Activated CD4-positive, CD25-positive, alpha-beta regulatory T cell treated with anti-CD3 and anti-CD28 coated beads, Interleukin-2, amount 50 U/mL, for 24 hours (primary cell): Measurements from ENCODE around the gene OR2M3.
"Not testable (repeated sequence)": the region's sequence is repeated elsewhere in the genome, so short reads cannot be mapped to it uniquely, and the experiment has no call there.

Experiments used
- ATAC-seq, 2 donors: fragments of 150-1000 bp; cut with Tn5 transposase; one replicate each; pipeline ENCODE4 v1.10.0; 2021; ENCODE audit warnings: mild to moderate bottlenecking in 1 of 2, moderate library complexity in 1 of 2

The OR2M3 gene, protein sequence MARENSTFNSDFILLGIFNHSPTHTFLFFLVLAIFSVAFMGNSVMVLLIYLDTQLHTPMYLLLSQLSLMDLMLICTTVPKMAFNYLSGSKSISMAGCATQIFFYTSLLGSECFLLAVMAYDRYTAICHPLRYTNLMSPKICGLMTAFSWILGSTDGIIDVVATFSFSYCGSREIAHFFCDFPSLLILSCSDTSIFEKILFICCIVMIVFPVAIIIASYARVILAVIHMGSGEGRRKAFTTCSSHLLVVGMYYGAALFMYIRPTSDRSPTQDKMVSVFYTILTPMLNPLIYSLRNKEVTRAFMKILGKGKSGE

DNA sequence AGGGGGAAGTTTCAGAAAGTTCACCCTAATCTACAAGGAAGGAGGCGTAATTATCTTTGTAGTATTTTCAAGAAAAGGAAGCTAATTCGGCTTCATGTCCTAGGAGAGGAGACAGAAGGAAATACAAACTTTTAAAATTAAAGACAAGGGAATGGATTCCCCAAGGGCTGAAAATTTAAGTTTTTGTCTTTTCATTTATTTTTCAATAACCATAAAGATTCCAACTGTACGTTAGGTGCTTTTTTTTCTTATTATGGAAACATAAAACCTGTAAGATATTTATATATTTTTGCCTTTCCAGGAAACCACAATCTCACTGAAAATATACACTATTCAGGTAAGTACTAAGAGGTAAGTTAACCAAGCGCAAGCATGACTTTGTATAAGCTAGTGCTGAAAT lies at the start of gene OR2M3:
Gene OR2M3, plus strand, starts transcription at position 301 of the 400 bp plus-strand sequence. CDS start 5,803 bp downstream, outside the sequence.
- ATAC-seq: no peak

DNA sequence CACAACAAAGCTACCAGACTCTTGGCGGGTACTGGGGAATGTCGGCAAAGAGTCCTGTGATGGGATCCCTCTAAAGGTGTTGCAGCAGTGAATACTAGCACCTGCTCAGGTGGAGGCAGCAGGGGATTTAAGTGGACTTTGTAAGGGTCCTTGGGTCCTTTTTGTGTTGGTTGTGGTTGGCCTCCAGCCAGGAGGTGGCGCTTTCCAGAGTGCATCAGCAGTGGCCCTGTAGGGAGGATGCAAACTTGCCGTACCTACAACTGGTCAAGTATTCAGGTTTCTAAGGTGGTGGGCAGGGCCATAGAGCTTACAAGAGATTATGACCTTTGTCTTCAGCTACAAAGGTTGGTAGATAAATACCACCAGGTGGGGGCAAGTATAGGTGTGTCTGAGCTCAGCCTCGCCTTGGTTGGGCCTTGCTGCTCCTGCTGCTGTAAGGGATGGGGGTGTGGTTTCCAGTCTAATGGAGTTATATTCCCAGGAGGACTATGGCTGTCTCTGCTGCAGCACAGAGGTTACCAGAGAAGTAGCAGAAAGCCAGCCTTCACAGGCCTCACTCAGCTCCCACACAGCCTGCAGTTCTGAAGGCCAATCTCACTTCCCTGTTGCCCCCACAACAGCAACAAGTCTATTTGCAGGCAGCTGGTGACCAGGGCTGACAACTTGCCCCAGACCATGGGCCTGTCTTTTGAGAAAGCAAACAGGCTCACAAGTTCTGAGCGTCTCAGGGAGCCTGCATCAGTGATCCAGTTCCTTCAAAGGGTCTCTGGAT lies 44.8 kb upstream of the OR2M3 start:
- no peak for ATAC-seq

DNA sequence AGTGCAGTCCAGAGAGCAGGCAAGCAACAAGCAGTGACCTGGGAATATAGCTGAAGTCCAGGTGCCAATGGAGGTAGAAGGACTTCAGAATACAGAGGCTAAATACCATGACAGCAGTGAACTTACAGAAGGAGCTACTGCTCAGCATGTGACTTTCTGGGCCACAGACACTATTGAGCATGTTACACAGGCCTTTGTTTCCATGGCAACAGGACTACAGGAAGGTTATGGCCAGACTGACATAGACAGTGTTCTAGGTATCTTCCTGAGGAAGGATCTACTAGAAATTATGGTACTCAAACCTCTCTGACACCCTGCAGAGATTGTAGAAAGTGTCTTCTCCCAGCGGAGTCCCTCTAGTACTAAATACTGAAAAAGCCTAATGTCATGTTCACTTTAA lies 41.1 kb upstream of the OR2M3 start:
- no peak for ATAC-seq

DNA sequence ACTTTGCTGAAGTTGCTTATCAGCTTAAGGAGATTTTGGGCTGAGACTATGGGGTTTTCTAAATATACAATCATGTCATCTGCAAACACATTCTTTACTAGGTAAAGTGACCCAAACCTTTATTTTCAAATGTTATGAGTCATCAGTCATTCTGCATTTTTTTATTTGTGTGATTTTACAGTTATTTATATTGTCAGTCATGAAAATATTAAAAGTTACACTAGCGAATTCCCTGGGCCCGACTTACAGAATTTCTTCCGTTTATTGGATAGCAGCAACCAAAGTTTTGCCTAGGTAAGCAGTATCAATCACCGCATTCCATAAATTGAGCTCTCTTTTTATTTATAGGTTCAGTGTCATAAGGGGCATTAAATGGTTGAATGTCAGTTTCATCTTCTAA lies 38.3 kb upstream of the OR2M3 start:
- no peak for ATAC-seq

DNA sequence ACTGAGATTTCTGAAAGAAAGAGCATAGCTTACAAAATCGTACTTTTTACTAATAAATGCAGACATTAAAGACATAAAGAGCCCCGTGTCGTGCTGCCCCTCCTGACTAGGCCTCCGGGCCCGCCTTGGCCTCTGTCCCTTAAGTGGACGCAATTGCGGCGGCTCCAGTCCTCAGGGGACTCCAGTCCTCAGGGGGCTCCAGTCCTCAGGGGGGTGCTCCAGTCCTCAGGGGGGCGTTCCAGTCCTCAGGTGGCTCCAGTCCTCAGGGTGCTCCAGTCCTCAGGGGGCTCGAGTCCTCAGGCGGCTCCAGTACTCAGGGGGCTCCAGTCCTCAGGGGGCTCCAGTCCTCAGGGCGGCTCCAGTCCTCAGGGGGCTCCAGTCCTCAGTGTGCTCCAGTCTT lies 33.0 kb upstream of the OR2M3 start:
- ATAC-seq: no peak

DNA sequence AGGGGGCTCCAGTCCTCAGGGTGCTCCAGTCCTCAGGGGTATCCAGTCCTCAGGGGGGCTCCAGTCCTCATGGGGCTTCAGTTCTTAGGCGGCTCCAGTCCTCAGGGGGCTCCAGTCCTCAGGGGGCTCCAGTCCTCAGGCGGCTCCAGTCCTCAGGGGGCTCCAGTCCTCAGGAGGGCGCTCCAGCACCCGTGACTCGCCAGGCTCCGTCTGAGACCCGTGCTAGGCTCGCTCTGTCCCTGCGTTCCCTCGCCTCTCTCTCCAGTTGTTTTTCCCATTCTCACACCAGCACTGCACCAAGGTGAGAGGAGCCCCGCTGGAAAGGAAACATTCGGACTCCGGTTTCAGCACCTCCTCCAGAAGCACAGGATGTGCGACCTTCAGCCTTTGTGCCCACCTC lies 31.9 kb upstream of the OR2M3 start:
- ATAC-seq: no peak

DNA sequence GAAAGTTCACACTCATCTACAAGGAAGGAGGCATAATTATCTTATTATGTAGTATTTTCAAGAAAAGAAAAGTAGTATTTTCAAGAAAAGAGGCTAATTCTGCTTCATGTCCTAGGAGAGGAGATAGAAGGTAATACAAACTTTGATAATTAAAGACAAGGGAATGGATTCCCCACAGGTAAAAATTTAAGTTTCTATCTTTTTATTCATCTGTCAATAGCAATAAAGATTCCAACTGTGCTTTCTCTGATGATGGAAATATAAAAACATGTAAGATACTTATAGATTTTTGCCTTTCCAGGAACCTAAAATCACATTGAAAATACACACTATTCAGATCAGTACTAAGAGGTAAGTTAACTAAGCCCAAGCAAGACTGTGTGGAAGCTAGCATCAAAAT lies 22.5 kb upstream of the OR2M3 start, which contains the start of gene OR2M2:
Gene OR2M2, plus strand, starts transcription at position 301 of the 400 bp plus-strand sequence. CDS start 5,165 bp downstream, outside the sequence.
- ATAC-seq: no peak

DNA sequence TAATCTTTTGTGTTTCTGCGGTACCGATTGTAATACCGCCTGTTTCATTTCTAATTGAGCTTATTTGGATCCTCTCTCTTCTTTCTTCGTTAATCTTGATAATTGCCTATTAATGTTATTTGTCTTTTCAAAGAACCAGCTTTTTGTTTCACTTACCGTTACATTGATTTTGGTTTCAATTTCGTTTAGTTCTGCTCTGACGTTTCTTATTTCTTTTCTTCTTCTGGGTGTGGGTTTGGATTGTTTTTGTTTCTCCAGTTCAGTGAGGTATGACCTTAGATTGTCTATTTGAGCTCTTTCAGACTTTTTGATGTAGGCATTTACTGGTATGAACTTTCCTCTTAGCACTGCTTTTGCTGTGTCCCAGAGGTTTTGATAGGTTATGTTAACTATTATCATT lies 13.1 kb upstream of the OR2M3 start:
- no peak for ATAC-seq

DNA sequence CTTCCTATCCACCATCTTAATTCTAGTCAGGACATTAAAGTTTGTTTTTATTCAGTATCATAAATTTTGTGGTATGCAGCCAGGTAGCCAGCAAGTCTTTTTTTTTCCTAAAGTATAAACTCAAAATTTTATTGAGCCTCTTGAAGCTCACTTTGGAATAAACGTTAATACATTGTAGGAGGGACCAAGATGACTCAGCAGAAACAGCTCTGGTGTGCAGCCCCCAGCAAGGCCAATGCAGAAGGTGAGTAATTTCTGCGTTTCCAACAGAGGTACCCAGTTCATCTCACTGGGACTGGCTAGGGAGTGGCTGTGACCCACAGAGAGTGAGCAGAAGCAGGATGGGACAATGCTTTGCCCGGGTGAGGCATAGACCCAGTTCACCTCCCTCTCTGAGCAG lies 9.7 kb upstream of the OR2M3 start:
- no peak for ATAC-seq

DNA sequence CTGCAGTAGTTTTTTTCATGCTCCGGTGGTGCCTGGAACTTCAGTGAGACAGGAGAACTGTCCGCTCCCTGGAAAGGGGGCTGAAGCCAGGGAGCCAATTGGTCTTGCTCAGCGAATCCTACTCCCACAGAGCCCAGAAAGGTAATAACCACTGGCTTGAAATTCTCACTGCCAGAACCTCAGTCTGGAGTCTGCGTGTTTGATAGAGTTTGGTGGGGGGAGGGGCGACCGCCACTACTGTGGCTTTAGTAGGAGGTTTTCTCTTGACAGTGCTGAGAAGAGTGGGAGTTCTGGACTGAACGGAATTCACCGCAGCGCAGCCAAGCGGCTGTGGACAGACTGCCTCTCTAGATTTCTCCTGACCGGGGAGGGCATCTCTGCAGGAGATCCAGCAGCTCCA lies 8.0 kb upstream of the OR2M3 start:
- no peak for ATAC-seq

DNA sequence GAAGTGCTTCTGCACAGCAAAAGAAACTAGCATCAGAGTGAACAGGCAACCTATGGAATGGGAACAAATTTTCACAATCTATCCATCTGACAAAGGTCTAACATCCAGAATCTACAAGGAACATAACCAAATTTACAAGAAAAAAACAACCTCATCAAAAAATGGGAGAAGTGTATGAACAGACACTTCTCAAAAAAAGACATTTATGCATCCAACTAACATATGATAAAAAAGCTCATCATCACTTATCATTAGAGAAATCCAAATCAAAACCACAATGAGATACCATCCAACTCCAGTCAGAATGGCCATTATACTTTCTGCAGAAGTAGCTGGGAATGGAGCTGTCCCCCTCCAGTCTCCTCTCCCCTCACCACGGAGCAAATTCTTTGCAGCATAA lies 2.9 kb upstream of the OR2M3 start:
- ATAC-seq: no peak

DNA sequence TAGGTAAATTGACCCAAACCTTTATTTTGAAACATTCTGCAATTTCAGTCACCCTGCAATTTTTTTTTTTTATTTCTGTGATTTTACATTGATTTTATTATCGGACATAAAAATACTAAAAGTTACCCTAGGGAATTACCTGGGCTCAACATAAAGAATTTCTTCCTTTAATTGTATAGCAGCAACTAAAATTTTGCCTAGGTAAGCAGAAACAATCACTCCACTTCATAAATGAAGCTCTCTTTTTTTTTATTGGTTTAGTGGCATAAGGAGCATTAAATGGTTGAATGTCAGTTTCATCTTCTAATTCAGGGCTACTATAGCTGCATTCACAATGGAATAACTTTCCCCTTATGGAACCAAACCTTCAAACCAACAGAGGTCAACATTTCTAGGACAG lies 18.8 kb downstream of the OR2M3 start:
- no peak for ATAC-seq

DNA sequence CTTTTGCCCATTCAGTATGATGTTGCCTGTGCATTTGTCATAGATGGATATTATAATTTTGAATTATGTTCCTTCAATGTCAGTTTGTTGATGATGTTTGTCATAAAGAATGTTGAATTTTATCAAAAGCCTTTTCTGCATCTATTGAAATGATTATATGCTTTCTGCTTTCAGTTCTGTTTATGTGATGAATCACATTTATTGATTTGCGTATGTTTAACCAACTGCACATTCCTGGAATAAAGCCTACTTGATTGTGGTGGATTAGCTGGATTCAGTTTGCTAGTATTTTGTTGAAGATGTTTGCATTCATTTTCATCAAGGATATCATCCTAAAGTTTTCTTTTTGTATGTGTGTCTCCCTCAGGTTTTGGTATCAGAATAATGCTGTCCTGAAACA lies 28.5 kb downstream of the OR2M3 start:
- no peak for ATAC-seq

DNA sequence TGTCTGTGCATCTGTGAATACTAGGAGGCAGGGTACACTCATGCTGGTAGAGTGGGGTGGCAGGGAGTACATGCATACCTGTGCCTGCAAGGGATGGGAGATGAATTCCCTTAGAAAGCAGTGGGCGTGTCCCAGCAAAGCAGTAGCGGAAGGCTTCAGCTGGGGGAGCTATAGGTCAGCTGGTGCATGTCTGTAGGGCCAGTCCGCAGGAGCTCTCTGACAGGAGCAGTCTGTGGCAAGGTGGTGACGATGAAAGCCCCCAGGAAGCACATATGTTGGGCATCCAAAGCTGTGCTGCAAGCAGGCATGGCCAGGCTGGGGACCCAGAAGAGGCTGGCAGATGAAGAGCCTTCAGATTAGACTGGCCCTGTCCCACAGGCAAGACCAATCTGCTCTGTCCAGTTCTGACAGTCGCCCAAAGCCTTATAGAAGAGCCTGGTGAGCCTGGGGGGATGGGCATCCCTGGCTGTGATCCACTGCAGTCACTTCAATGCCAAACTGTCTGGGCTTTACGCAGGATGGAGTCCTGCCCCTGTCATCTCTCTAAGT lies 32.4 kb downstream of the OR2M3 start:
- no peak for ATAC-seq

DNA sequence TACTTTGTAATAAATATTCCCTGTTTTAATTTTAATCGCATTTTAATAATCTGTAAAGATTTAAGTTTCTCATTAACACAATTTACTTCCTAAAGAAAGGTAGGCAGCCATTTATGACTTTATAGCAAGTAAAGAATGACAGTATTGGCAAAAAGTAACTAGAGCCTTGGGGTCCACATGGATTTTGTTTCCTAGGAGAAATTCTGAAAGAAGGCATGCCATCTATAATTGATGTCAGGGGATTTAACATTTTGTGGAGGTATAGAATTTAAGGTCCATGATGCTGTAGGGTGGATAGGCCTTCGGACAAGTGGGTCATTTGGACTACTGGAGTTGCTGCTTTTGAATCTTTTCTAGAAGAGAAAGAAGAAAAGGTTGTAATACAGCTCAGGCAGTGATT lies 34.1 kb downstream of the OR2M3 start, which contains the start of gene OR2M4:
Gene OR2M4, plus strand, starts transcription at position 301 of the 400 bp plus-strand sequence. CDS start 7,512 bp downstream, outside the sequence.
- no peak for ATAC-seq

DNA sequence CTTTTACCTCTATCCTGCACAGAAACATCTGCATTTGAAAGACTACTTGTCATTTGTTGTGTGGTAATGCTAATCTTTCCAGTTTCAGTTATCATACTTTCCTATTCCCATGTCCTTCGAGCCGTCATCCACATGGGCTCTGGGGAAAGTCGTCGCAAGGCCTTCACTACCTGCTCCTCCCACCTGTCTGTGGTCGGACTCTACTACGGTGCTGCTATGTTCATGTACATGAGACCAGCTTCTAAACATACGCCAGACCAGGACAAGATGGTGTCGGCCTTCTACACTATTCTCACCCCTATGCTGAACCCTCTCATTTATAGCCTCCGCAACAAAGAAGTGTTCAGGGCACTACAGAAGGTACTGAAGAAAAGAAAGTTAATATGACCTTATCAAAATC lies 42.4 kb downstream of the OR2M3 start:
- no peak for ATAC-seq

DNA sequence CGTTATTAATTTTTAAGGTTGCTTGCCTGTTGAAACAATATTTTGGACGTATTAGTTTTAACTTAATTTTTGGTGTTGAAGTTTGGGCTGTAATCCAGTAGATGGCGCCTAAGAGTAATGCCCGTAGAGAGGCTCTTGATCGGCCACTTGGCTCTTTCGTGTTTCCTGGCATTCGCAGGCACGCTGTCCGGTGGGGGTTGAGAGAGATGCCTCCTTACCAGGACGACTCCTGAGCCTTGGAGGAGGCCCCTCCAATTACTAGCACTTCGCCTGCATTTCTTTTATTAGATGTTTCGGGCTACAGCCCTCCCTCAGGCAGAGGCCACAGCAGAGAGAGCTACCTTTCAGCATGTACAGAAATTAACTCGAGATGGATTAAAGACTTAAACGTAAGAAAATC lies 46.1 kb downstream of the OR2M3 start:
- no peak for ATAC-seq

DNA sequence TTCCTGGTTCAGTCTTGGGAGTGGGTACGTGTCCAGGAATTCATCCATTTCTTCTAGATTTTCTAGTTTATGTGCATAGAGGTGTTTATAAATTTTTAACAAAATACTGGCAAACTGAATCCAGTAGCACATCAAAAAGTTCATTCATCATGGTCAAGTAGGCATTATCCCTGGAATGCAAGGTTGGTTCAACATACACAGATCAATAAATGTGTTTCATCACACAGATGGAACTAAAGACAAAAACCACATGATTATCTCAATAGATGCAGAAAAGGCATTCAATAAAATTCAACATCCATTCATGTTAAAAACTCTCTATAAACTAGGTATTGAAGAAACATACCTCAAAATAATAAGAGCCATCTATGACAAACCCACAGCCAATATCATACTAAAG lies 62.2 kb downstream of the OR2M3 start:
- ATAC-seq: not testable (repeated sequence)
